Measurements from ENCODE around the gene HOXC13. TPM values are rescaled to one million over a fixed set of nuclear protein-coding genes. Genes with fewer than 3 reads are reported as not detected.
A peak's percentile ranks its signal among the peaks of the same experiment; 100 is the strongest.

The HOXC13 gene
- total and polyA plus RNA-seq, 2 experiments from 2014 or later = 0.10 TPM; not detected in 1

DNA sequence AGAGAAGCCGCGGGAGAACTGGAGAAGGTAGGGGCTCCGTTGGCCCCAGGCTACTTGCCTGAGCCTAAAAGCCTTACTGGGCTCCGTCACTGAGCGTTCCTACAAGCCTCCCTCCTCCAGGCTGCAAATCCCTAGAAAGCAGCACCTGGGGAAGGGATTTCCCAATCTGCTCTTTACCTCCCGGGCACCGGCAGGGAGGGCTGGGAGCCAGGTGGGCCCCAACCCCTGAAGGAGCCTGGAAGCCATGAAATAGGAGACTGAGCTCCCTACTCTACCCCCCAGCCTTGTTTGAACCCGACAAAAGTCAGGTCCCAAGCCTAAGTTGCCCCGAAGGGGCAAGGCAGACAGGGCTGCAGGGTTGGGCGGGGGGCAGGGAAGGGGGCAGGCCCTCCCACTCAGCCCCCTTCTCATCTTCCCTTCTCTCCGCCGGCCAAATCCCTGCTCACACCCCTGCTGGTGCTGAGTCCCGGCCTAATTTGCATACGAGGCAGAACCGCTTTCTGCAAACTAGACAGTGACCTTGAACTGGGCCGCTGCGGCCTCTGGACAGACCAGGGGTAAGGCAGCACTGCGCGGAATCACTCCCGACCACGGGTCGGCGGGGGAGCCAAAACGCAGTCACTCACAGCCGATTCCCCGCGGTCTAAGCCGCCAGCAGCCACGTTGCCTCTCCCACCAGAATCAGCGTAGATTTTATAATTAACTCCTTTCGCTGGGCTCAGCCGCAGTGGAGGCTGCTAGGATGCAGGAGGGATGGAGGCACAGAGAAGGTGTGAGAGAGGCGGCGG is 12.4 kb downstream of the HOXC13 start:
- peaks cover 52% of the 10 kb centered on the region for H3F3A ChIP-seq (replicated peaks; ENCODE audit: low read depth)
- TF ChIP-seq STAT1 (IDR thresholded peaks at IDR 0.05; ENCODE audit: unreplicated experiment) = no peak
- peak; percentile 95 for TF ChIP-seq EZH2 (IDR thresholded peaks at IDR 0.05; ENCODE audit: low read depth, unreplicated experiment)
- no peak for TF ChIP-seq ZNF114 (CRISPR knock-in tag; IDR thresholded peaks at IDR 0.05)
- TF ChIP-seq EZH2phosphoT487 (IDR thresholded peaks at IDR 0.05; ENCODE audit: unreplicated experiment) = peak; percentile 91
- H3K79me2 ChIP-seq (replicated peaks; ENCODE audit: insufficient read depth) = no peaks in the 10 kb centered on the region
- Mint-ChIP-seq H3K27me3 (ENCODE audit: insufficient read depth, low read depth, poor library complexity) (peaks cover 98% of the 10 kb centered on the region), H3K36me3 (ENCODE audit: low read depth) (peaks cover 3% of the 10 kb centered on the region; the same call in 1 of the 3 replicates), H3K9me3 (peaks cover 5% of the 10 kb centered on the region; the same call in 2 of the 3 replicates), H3K4me1 (peaks cover 25% of the 10 kb centered on the region), H3K4me3 (no peak overlapping the region), H3K27ac (no peak overlapping the region)
- H3K27ac ChIP-seq (ENCODE audit: low read depth) = no peak overlapping the region
- peaks cover 77% of the 10 kb centered on the region for H4K20me1 ChIP-seq (replicated peaks; ENCODE audit: insufficient read depth)
- DNase-seq (ENCODE audit: low spot score) = no peak
- H3K4me1 ChIP-seq (ENCODE audit: insufficient read depth) = peaks cover 34% of the 10 kb centered on the region
- H3K9me2 ChIP-seq (ENCODE audit: insufficient read depth) = no peaks in the 10 kb centered on the region
- peaks cover 100% of the 10 kb centered on the region for H3K27me3 ChIP-seq (ENCODE audit: insufficient read depth)
- no peak overlapping the region for H2AFZ ChIP-seq
- no peak overlapping the region for H3K4me3 ChIP-seq
- H3K4me2 ChIP-seq = peak overlapping the region; percentile 57
- H3K36me3 ChIP-seq (ENCODE audit: insufficient read depth) = no peaks in the 10 kb centered on the region
- ATAC-seq = no peak; the same call in 2 of the 3 replicates

GRCh38 chr12:53951577-53952334 is 13.1 kb downstream of the HOXC13 start:
- TF ChIP-seq, protein P1, sequence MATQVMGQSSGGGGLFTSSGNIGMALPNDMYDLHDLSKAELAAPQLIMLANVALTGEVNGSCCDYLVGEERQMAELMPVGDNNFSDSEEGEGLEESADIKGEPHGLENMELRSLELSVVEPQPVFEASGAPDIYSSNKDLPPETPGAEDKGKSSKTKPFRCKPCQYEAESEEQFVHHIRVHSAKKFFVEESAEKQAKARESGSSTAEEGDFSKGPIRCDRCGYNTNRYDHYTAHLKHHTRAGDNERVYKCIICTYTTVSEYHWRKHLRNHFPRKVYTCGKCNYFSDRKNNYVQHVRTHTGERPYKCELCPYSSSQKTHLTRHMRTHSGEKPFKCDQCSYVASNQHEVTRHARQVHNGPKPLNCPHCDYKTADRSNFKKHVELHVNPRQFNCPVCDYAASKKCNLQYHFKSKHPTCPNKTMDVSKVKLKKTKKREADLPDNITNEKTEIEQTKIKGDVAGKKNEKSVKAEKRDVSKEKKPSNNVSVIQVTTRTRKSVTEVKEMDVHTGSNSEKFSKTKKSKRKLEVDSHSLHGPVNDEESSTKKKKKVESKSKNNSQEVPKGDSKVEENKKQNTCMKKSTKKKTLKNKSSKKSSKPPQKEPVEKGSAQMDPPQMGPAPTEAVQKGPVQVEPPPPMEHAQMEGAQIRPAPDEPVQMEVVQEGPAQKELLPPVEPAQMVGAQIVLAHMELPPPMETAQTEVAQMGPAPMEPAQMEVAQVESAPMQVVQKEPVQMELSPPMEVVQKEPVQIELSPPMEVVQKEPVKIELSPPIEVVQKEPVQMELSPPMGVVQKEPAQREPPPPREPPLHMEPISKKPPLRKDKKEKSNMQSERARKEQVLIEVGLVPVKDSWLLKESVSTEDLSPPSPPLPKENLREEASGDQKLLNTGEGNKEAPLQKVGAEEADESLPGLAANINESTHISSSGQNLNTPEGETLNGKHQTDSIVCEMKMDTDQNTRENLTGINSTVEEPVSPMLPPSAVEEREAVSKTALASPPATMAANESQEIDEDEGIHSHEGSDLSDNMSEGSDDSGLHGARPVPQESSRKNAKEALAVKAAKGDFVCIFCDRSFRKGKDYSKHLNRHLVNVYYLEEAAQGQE (IDR thresholded peaks at IDR 0.05; ENCODE audit: unreplicated experiment) = no peak
- TF ChIP-seq EZH2phosphoT487 (IDR thresholded peaks at IDR 0.05; ENCODE audit: unreplicated experiment) (no peak), POLR2AphosphoS5 (IDR thresholded peaks at IDR 0.05; ENCODE audit: low read depth) (no peak), ZNF114 (CRISPR knock-in tag; IDR thresholded peaks at IDR 0.05) (no peak), EZH2 (IDR thresholded peaks at IDR 0.05; ENCODE audit: low read depth, unreplicated experiment) (peak; percentile 83)
- Histone ChIP-seq H3K9me2 (ENCODE audit: insufficient read depth) (no peaks in the 10 kb centered on the region), H3K79me2 (replicated peaks; ENCODE audit: insufficient read depth) (no peaks in the 10 kb centered on the region), H3K27ac (ENCODE audit: low read depth) (no peak overlapping the region), H3F3A (replicated peaks; ENCODE audit: low read depth) (peaks cover 52% of the 10 kb centered on the region), H3K27me3 (ENCODE audit: insufficient read depth) (peaks cover 100% of the 10 kb centered on the region), H3K4me1 (ENCODE audit: insufficient read depth) (peaks cover 27% of the 10 kb centered on the region), H3K4me3 (no peak overlapping the region), H3K36me3 (ENCODE audit: insufficient read depth) (no peaks in the 10 kb centered on the region), H4K20me1 (replicated peaks; ENCODE audit: insufficient read depth) (peaks cover 69% of the 10 kb centered on the region), H2AFZ (no peak overlapping the region), H3K4me2 (peak overlapping the region; percentile 6; the same call in 1 of the 2 replicates)
- no peak overlapping the region for H3K4me3 Mint-ChIP-seq
- ATAC-seq (peak; percentile 3; the same call in 2 of the 3 replicates), DNase-seq (ENCODE audit: low spot score) (peak; percentile 70)
- peaks cover 28% of the 10 kb centered on the region for H3K4me1 Mint-ChIP-seq
- peaks cover 6% of the 10 kb centered on the region; the same call in 2 of the 3 replicates for H3K9me3 Mint-ChIP-seq
- H3K27me3 Mint-ChIP-seq (ENCODE audit: insufficient read depth, low read depth, poor library complexity) = peaks cover 98% of the 10 kb centered on the region
- H3K27ac Mint-ChIP-seq = no peak overlapping the region
- H3K36me3 Mint-ChIP-seq (ENCODE audit: low read depth) = peaks cover 3% of the 10 kb centered on the region; the same call in 1 of the 3 replicates

All from GM23338 (cell line).